HG02588 (cell line): ENCODE results near the gene AMBRA1.
"Not testable (repeated sequence)": the region's sequence is repeated elsewhere in the genome, so short reads cannot be mapped to it uniquely, and the experiment has no call there.

Source experiments
- ATAC-seq: cut with Tn5 transposase; IDR thresholded peaks from one replicate; pipeline ENCODE4 v1.9.1; 2021; ENCODE audit warnings: mild to moderate bottlenecking, moderate library complexity; ENCODE audit not compliant: unreplicated experiment

Gene AMBRA1

GRCh38 chr11:46373787-46374740, 219.8 kb downstream of the AMBRA1 start:
- ATAC-seq: no peak

- not testable (repeated sequence) for ATAC-seq
Observed at GRCh38 chr11:46372501-46372900, 221.3 kb downstream of the AMBRA1 start.

GRCh38 chr11:46372086-46372485, 221.7 kb downstream of the AMBRA1 start:
- no peak for ATAC-seq

GRCh38 chr11:46371262-46371661, 222.6 kb downstream of the AMBRA1 start:
- ATAC-seq: not testable (repeated sequence)

GRCh38 chr11:46370253-46370652, 223.6 kb downstream of the AMBRA1 start:
- no peak for ATAC-seq

GRCh38 chr11:46369458-46370152, 224.2 kb downstream of the AMBRA1 start:
- no peak for ATAC-seq

GRCh38 chr11:46367916-46368267, 225.9 kb downstream of the AMBRA1 start:
- no peak for ATAC-seq

- ATAC-seq: peak; percentile 51
Observed at GRCh38 chr11:46367244-46367915, 226.4 kb downstream of the AMBRA1 start.

- no peak for ATAC-seq
Observed at GRCh38 chr11:46366661-46367161, 227.1 kb downstream of the AMBRA1 start.

GRCh38 chr11:46366260-46366659, 227.6 kb downstream of the AMBRA1 start:
- ATAC-seq: no peak

GRCh38 chr11:46364791-46365190, 229.0 kb downstream of the AMBRA1 start:
- no peak for ATAC-seq

GRCh38 chr11:46364056-46364455, 229.8 kb downstream of the AMBRA1 start:
- ATAC-seq: no peak

GRCh38 chr11:46363455-46364005, 230.3 kb downstream of the AMBRA1 start:
- ATAC-seq: no peak

GRCh38 chr11:46363031-46363407, 230.8 kb downstream of the AMBRA1 start:
- ATAC-seq: no peak

GRCh38 chr11:46362156-46363030, 231.4 kb downstream of the AMBRA1 start:
- ATAC-seq: no peak

- ATAC-seq: peak; percentile 89
Observed at GRCh38 chr11:46361283-46362155, 232.3 kb downstream of the AMBRA1 start.

- ATAC-seq: no peak
Observed at GRCh38 chr11:46360878-46361277, 232.9 kb downstream of the AMBRA1 start.

- ATAC-seq: no peak
Observed at GRCh38 chr11:46359953-46360352, 233.9 kb downstream of the AMBRA1 start.

GRCh38 chr11:46357483-46357936, 236.3 kb downstream of the AMBRA1 start:
- ATAC-seq: no peak
